NT2/D1 (cell line): ENCODE data around the gene BMPER.

Source experiments
- SUZ12 ChIP-seq: IDR thresholded peaks from 2 replicates; pipeline ENCODE4 v1.6.1; 2011; ENCODE audit not compliant: insufficient read length, insufficient read depth; ENCODE audit errors: extremely low read depth
- YY1 ChIP-seq: IDR thresholded peaks from 2 replicates; pipeline ENCODE4 v1.6.1; 2011; ENCODE audit not compliant: insufficient read length, insufficient read depth
- ZNF274 ChIP-seq: IDR thresholded peaks from 2 replicates; pipeline ENCODE4 v1.6.1; 2011; ENCODE audit warnings: mild to moderate bottlenecking, low read depth, low read length

DNA sequence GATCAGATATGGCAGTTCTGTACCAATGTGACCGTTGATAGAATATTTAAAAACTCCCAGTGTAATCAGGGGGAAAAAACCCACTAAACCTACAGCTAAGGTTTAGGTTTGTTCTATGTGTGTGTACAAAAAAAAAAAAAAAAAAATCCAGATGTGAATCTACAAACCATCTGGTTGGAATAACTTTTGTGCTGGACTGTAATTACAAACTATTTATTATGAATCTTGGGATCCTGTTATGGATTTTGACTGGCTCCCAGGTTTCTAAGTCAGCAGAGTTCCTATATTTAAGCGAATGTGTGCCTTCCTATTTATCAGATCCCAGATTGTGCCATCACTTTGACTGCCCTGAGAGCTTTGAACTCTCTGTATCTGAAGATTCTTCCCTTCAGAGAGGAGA, 29.1 kb downstream of the BMPER start:
- TF ChIP-seq YY1 (no peak), ZNF274 (no peak), SUZ12 (no peak)
